Activated T-cell treated with anti-CD3 and anti-CD28 coated beads, Interleukin-2, amount 50 U/mL, for 24 hours (primary cell): Measurements from ENCODE around the gene NKD1.

ENCODE experiments used
- DNase-seq: peaks from one replicate; pipeline ENCODE4 v3.0.0-alpha.2; 2020
- H3K27ac Mint-ChIP-seq: 2 replicates; pipeline ENCODE4 v1.8.0; 2020; ENCODE audit warnings: mild to moderate bottlenecking, mixed read lengths
- H3K27me3 Mint-ChIP-seq: 2 replicates; pipeline ENCODE4 v1.8.0; 2020; ENCODE audit warnings: mixed read lengths
- H3K36me3 Mint-ChIP-seq: 2 replicates; pipeline ENCODE4 v1.8.0; 2020; ENCODE audit warnings: low read depth, mixed read lengths
- H3K4me1 Mint-ChIP-seq: 2 replicates; pipeline ENCODE4 v1.8.0; 2020; ENCODE audit warnings: low read depth, mixed read lengths
- H3K4me3 Mint-ChIP-seq: 2 replicates; pipeline ENCODE4 v1.8.0; 2020; ENCODE audit warnings: mild to moderate bottlenecking, moderate library complexity, mixed read lengths
- H3K9me3 Mint-ChIP-seq: 2 replicates; pipeline ENCODE4 v1.8.0; 2020; ENCODE audit warnings: mixed read lengths

The NKD1 gene

DNA sequence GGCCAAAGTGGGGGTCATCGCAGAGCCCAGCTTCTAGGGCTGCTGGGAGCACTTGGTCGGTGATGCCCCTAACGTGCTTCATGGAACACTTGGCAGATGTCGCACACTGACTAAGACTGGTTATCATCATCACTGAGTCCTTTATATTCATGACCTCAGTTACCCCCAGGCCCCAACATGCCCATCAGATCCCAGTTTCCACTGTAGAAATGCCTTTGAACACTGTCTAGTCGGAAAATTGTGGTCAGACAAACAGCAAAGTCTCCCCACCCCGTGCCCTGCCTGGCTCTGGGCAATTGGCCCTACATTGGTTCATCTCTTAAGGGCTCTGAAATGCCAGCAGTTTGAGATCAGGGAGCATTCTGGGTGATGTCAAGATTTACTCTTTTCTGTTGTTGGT lies 51.3 kb downstream of the NKD1 start:
- Mint-ChIP-seq H3K4me3 (no peak overlapping the region), H3K4me1 (peaks cover 44% of the 10 kb centered on the region), H3K27ac (peak overlapping the region; percentile 28), H3K36me3 (no peaks in the 10 kb centered on the region), H3K9me3 (no peaks in the 10 kb centered on the region), H3K27me3 (no peaks in the 10 kb centered on the region)
- DNase-seq: no peak

DNA sequence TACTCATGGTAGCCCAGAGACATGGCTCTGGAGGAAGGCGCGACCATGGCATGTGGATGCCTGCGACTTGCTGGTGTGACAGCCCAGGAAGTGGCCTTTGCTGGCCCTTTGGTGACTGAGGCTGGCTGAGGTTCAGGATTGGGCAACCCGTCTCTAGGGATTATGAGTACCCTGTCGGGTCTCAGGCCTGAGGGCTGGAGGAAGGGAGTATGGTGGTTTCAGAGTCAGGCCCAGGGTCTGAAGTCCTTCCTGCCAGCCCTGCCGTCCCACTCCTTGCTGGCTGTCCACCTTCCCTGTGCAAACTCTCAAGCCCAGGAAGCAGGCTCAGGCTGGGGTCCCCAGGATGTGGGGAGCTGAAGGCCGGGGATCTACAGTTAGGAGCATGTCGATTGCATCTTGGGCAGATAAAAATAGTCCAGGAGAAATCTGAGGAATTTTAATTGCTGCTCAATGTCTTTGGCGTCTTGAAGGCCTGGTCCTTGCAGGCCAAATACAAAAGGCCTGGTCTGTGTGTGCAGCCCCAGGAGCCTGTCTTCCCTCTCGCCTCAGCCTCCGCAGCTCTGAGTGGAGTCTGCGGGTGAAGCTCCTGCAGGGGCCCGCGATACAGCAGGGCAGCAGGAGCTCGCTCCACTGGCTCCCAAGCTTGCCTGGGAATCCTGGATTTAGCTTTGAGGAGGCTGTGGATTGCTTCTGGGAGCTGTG lies 52.5 kb downstream of the NKD1 start:
- Mint-ChIP-seq H3K27me3 (no peaks in the 10 kb centered on the region), H3K9me3 (no peaks in the 10 kb centered on the region), H3K27ac (peak overlapping the region; percentile 52), H3K36me3 (no peaks in the 10 kb centered on the region), H3K4me1 (peaks cover 44% of the 10 kb centered on the region), H3K4me3 (no peak overlapping the region)
- DNase-seq: no peak

DNA sequence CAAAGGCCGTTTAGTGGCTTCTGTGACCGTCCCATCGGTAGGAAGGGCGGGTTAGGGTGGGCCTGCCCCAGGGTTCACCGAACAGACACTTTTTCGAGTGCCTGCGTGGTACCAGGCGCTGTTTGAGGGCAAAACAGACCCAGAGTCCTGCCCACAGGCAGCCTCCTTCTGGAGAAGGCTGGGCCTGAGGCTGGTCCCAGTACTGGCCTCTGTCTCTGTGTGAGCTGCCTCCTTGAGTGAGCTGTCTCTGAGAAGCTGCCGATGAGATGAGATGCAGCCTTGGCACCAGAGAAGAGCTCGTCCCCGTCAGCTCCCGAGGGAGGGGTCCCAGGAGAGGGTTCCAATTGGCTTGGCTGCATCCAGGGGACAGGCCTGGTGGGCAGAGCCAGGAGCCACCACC lies 53.1 kb downstream of the NKD1 start:
- Mint-ChIP-seq H3K4me3 (no peak overlapping the region), H3K27ac (no peak overlapping the region), H3K9me3 (no peaks in the 10 kb centered on the region), H3K36me3 (no peaks in the 10 kb centered on the region), H3K4me1 (peaks cover 44% of the 10 kb centered on the region), H3K27me3 (no peaks in the 10 kb centered on the region)
- DNase-seq: no peak

DNA sequence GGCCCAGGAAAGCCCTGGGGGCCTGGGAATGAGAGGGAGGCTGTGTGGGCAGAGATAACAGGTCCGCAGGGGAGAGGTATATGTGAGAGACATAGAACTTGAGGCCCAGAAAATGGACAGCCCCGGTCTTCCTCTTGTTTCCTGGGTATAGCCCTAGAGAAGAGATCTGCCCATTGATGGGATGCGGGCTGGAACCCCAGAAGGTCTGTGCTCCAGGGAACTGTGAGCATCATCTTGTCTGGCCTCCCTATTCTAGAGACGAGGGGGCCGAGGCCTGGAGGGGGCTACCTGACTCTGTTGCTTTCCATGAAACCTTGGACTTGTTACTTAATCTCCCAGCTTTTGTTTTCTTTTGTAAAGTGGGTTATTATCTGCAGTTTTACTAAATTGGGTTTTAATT lies 53.9 kb downstream of the NKD1 start:
- peaks cover 44% of the 10 kb centered on the region for H3K4me1 Mint-ChIP-seq
- H3K27me3 Mint-ChIP-seq: no peaks in the 10 kb centered on the region
- H3K4me3 Mint-ChIP-seq: no peak overlapping the region
- no peaks in the 10 kb centered on the region for H3K36me3 Mint-ChIP-seq
- peak overlapping the region; percentile 82 for H3K27ac Mint-ChIP-seq
- no peaks in the 10 kb centered on the region for H3K9me3 Mint-ChIP-seq
- no peak for DNase-seq

DNA sequence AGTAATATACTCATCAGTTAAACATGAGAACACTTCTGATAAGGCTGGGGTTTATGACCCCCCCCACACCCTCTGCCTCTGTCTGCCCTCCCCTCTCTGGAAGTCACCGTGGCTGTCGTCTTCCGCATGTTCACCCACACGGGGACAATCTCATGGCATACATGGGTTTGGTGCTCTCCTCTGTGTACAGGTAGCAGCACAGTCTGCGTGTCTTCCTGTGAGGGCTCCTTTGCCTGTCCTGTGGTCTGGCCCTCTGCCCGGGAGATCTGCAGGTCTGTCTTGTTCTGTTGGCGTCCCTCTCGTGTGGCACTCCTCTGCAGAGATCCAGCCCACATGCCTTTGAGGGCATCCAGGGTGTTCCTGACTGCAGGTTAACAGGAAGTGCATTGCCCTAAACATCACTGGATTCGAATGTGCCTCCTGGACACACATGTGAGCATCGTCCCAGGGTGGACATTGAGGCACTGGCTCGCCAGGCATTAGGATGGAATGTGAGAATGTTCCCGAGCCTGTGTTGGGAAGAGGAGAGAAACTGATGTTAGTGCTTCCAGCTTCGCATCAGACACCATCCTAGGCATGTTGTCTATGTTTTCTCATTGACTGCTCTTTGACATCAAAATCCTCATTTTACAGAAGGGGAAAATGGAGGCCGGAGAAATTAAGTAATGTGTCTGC lies 54.5 kb downstream of the NKD1 start:
- H3K4me3 Mint-ChIP-seq: no peak overlapping the region
- H3K9me3 Mint-ChIP-seq: no peaks in the 10 kb centered on the region
- no peaks in the 10 kb centered on the region for H3K36me3 Mint-ChIP-seq
- no peaks in the 10 kb centered on the region for H3K27me3 Mint-ChIP-seq
- DNase-seq: peak; percentile 54
- H3K4me1 Mint-ChIP-seq: peaks cover 44% of the 10 kb centered on the region
- H3K27ac Mint-ChIP-seq: peak overlapping the region; percentile 82

DNA sequence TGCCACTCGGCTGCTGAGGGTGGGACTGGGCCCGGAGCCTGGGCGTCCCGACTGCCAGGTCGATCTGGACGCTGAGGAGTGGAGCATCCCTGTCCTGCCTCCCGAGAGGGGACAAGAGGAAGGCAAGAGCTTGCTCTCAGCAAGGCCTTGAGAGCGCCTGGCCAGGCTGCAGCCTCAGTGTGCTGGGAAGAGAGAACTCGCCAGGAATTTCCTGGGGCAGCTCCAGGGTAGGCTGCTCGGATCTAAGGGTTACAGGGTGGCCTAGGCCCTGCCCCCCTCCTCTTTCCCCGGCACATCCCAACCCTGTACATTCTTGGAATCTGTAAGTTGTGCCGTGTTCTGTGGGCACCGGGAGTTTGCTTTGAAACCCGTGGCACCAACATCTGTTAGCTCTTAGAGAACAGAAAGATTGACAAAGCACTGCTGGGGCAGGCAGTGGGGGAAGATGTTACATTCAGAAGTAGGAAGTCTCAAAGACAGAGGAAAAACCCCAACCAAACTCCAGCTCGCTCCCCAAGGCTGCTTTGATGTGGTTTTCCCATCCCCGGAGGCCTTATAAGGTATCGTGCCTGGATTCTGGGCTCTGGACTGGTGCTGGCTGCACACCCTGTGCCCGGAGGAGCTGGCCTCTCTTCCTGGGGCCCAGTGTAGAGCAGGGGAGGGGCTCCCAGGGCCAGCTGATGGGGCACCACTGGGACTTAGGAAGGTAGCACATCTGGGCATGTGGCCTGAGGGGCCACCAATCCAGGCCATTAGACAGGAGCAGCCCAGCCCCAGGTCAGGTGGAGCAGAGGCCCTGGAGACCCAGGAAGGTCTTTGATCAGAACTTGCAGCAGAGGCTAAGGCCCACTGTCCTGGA lies 55.2 kb downstream of the NKD1 start:
- Mint-ChIP-seq H3K4me1 (peaks cover 44% of the 10 kb centered on the region), H3K36me3 (no peaks in the 10 kb centered on the region), H3K27me3 (no peaks in the 10 kb centered on the region), H3K27ac (peak overlapping the region; percentile 82), H3K9me3 (no peaks in the 10 kb centered on the region), H3K4me3 (no peak overlapping the region)
- no peak for DNase-seq

DNA sequence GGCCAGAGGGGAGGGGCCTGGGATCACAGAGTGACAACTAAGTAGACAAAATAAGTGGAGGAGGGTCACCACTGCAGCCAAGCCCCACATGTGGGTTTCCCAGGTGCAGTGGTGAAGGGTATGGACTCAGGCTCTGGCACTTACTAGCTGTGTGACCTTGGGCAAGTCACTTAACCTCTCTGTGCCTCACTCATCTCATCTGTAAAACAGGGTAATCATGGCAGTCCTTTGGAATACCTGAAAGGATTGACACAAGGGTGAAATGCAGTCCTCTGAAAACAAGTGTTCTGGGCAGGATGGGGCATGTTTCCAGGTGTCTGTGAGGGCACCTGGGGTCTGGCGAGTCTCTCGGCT lies 55.8 kb downstream of the NKD1 start:
- Mint-ChIP-seq H3K9me3 (no peaks in the 10 kb centered on the region), H3K27ac (peak overlapping the region; percentile 82), H3K4me1 (peaks cover 42% of the 10 kb centered on the region), H3K4me3 (no peak overlapping the region), H3K36me3 (no peaks in the 10 kb centered on the region), H3K27me3 (no peaks in the 10 kb centered on the region)
- no peak for DNase-seq

DNA sequence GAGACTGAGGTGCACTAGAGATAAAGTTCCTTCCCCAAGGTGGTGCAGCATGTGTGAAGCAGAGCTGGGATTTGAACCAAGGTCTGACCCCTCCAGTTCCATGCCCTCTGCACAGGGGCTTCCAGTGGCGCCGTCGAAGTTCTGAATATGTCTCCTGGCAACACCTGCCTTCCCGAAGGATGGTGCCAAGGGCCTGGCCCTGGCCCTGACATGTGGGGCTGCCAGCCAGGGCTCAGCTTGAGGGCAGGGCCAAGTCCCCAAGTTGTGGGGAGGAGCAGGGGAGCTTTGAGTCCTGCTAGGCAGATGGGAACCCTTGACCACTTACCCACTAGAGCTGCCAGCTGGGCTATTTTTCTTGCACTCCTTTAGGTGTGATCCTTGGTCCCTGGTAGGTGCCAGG lies 56.4 kb downstream of the NKD1 start:
- no peak overlapping the region for H3K4me3 Mint-ChIP-seq
- no peak for DNase-seq
- H3K4me1 Mint-ChIP-seq: peaks cover 38% of the 10 kb centered on the region
- H3K27me3 Mint-ChIP-seq: no peaks in the 10 kb centered on the region
- no peaks in the 10 kb centered on the region for H3K9me3 Mint-ChIP-seq
- H3K27ac Mint-ChIP-seq: no peak overlapping the region
- no peaks in the 10 kb centered on the region for H3K36me3 Mint-ChIP-seq

DNA sequence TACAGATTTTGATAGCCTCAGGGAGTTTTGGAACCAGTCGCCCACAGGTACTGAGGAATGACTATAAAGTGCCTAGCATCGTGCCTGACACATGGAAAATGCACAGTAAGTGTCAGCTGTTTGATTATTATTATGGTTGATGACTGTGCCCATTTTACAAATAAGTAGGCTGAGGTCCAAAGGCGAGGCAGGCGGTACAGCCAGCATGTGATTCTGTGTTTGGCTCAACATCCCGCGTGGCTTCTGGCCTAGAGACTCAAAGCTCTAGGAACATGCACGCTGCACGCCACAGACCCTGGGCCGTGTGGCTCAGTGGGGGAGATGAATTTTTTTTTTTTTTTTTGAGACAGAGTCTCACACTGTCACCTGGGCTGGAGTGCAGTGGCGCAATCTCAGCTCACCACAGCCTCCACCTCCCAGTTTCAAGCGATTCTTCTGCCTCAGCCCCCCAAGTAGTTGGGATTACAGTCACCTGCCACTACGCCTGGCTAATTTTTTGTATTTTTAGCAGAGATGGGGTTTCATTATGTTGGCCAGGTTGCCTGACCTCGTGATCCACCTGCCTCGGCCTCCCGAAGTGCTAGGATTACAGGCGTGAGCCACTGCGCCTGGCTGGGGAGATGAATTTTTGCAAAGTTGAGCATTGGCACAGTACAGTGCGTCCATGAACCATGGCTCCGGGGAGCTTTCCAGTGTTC lies 57.7 kb downstream of the NKD1 start:
- Mint-ChIP-seq H3K27me3 (no peaks in the 10 kb centered on the region), H3K4me3 (no peak overlapping the region), H3K4me1 (peaks cover 28% of the 10 kb centered on the region), H3K9me3 (no peaks in the 10 kb centered on the region), H3K36me3 (no peaks in the 10 kb centered on the region), H3K27ac (no peak overlapping the region)
- DNase-seq: no peak

DNA sequence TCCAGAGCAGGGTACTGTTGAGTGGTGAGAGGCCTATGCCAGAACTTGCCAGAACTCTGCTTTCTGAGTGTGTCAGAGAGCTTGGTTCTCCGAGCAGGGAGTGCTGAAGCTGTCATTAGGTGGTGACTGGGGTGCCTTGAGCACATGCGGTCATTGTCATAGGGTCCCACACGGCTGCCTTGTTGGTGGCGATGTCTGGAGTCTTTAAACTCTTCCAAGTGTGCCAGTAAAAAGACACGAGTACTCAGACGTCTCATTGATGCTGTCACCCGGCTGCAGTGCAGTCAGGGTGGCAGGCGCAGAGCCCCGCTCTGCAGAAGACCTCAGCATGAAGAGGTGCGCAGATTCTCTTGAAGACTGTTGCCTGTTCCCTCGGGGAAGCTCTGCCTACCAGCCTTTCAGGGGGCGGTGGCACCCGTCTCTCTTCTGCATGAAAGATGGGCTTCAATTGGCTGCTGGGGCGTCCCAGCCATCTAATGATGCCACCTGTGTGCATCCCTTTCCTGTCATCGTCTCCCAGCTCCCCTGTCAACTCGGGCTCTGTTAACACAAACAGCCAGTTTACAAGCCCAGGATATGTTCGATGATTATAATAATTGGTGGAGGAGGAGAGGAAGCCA lies 58.3 kb downstream of the NKD1 start:
- Mint-ChIP-seq H3K27ac (no peak overlapping the region), H3K4me1 (peaks cover 27% of the 10 kb centered on the region), H3K4me3 (no peak overlapping the region), H3K36me3 (no peaks in the 10 kb centered on the region), H3K27me3 (no peaks in the 10 kb centered on the region), H3K9me3 (no peaks in the 10 kb centered on the region)
- DNase-seq: no peak

DNA sequence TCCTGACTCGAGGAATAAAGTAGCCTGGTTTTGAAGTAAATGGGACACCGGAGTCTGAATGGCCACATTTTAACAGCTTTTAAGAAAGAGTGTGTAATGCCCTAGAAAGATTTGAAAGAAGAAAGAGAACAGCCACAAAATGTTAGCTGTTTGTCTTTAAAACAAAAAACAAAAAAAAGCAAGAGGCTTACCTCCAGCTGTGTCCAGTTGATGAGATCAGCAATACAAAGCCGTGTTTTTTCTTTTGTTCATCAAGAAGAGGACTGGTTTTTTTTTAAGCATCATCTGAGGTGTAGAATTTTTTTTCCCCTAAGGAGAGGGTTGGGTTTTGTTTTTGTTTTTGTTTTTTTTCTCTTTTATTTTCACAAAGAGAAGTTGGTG lies 58.8 kb downstream of the NKD1 start:
- no peak overlapping the region for H3K4me3 Mint-ChIP-seq
- H3K36me3 Mint-ChIP-seq: no peaks in the 10 kb centered on the region
- H3K27me3 Mint-ChIP-seq: no peaks in the 10 kb centered on the region
- DNase-seq: no peak
- peaks cover 26% of the 10 kb centered on the region for H3K4me1 Mint-ChIP-seq
- H3K9me3 Mint-ChIP-seq: no peaks in the 10 kb centered on the region
- H3K27ac Mint-ChIP-seq: no peak overlapping the region

DNA sequence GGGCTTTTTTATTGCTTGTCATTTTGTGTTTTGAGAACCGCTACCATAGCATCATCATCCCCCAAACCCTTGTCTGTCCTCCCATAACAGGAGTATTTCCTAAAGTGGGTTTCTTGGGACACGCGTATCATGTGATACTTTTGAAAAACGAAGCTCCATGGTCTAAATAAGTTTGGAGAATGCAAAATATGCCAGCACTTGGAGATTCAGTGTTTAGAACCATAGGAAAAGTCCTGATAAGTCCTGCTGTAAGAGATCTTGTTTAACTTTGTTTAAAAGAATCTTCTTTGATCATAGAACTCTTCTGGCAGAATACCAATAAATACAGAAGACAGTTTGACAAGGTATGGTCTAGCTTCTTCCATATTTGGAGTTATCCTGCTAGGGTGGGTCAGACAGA lies 59.3 kb downstream of the NKD1 start:
- no peak overlapping the region for H3K27ac Mint-ChIP-seq
- H3K9me3 Mint-ChIP-seq: no peaks in the 10 kb centered on the region
- no peak overlapping the region for H3K4me3 Mint-ChIP-seq
- no peaks in the 10 kb centered on the region for H3K27me3 Mint-ChIP-seq
- no peak for DNase-seq
- peaks cover 22% of the 10 kb centered on the region for H3K4me1 Mint-ChIP-seq
- no peaks in the 10 kb centered on the region for H3K36me3 Mint-ChIP-seq

DNA sequence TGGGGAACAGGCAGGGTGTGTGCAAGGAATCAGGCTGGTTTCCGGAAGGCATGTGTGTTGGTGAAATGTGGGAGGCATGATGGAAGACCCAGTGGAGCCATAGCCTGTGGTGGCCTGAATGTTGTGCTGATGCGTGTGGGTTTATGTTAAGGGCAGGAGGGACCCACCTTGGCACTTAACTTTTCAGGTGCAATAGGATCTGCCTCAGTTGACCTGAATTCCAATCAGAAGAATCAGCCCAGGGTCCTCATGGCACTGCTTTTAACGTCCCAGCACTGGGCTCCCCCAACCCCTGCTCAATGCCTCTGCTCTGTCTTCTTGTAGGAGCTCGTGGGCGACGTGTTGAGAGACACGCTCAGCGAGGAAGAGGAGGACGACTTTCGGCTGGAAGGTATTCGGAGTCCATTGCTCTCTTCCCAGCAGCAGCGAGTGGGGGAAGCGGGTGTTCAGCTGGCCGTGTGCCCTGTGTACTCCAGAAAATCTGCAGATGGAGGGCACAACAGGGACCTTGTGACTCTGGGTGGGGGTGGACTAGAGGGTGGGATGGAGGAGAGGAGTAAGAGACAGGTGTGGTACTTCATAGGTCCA lies 59.9 kb downstream of the NKD1 start:
- Mint-ChIP-seq H3K4me1 (peaks cover 16% of the 10 kb centered on the region), H3K27me3 (no peaks in the 10 kb centered on the region), H3K36me3 (no peaks in the 10 kb centered on the region), H3K4me3 (no peak overlapping the region), H3K27ac (no peak overlapping the region), H3K9me3 (no peaks in the 10 kb centered on the region)
- DNase-seq: no peak

DNA sequence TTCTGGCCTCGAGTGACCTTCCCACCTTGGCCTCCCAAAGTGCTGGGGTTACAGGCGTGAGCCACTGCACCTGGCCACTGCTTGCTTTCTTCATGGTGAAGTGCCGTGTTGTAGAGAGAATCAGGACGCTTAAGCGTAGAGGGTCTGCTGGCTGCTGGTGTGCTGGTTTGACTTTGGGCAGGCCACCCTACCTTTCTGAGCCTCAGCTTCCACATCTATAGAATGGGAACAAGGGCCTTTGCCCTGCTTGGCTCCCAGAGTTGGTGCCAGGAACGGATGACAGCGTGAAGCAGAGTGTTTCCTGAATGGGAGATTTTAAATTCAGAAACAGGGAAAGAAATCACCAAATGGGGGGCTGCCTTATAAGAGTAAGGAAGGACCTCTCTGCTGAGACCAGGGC lies 60.9 kb downstream of the NKD1 start:
- Mint-ChIP-seq H3K4me3 (no peak overlapping the region), H3K27me3 (no peaks in the 10 kb centered on the region), H3K9me3 (no peaks in the 10 kb centered on the region)

More for the DNA sequence above, 60.9 kb downstream of the NKD1 start:
- Mint-ChIP-seq H3K36me3 (no peaks in the 10 kb centered on the region), H3K27ac (peak overlapping the region; percentile 34), H3K4me1 (peaks cover 8% of the 10 kb centered on the region)
- DNase-seq: no peak
